K562 (cell line): ENCODE results near the gene DOCK8. TPM values are rescaled to one million over a fixed set of nuclear protein-coding genes. Genes with fewer than 3 reads are reported as not detected.

Source experiments
- ATAC-seq: fragments of 200-7000 bp; cut with Tn5 transposase; 3 replicates; pipeline ENCODE4 v1.9.1; 2020; ENCODE audit warnings: moderate library complexity
- BruUV-seq: library from RNA; stranded (reverse); fragments of 400-500 nt; replicated peaks from 2 replicates; lab custom pipeline; 2021; lab: Mats Ljungman, UMichigan
- CTCF ChIA-PET: fragments of 300-600 bp; formaldehyde crosslinking; extraction: SDS; loops from one replicate; lab custom pipeline; 2021; ENCODE audit warnings: low intra/inter-chr PET ratio; lab: Yijun Ruan, JAX
- POLR2A ChIA-PET: fragments of 300-600, 350-650 bp; sonication (Branson Sonifier 250); formaldehyde crosslinking; extraction: SDS; loops from one replicate; lab custom pipeline; 2021; ENCODE audit warnings: antibody characterized with exemption, inconsistent platforms; lab: Yijun Ruan, JAX
- DNase-seq, 4 experiments: peaks; one replicate each; pipeline versions ENCODE4 v3.0.0 to v3.0.0-alpha.2; 2011 to 2018; ENCODE audit warnings: low spot score in 3 of 4, mixed read lengths in 3 of 4; ENCODE audit errors: extremely low read depth in 1 of 4
- FAIRE-seq: peaks from 2 replicates; lab custom pipeline; 2011; peaks lifted over from hg19 to GRCh38; lab: Jason Lieb, UNC
- H2AFZ ChIP-seq: 2 replicates; pipeline ENCODE4 v1.6.0; 2011; ENCODE audit warnings: low read depth, low read length, control low read depth, inconsistent platforms
- H3K27ac ChIP-seq: fragments of 200-600 bp; 3 replicates; pipeline ENCODE4 v1.8.0; 2011; ENCODE audit warnings: low read depth, mild to moderate bottlenecking, control low read depth, inconsistent platforms, low read length, moderate library complexity, mixed read lengths; ENCODE audit errors: extremely low read depth
- H3K27me3 ChIP-seq, 2 experiments: fragments of 300-600 bp in 1 of 2; 2 replicates in 1 of 2; 3 replicates in 1 of 2; pipeline versions ENCODE4 v1.6.0 to v1.8.0; 2011; ENCODE audit warnings: inconsistent platforms in 2 of 2, low read length in 2 of 2, mild to moderate bottlenecking in 1 of 2, mixed read lengths in 1 of 2, moderate library complexity in 1 of 2; ENCODE audit not compliant: control insufficient read depth in 2 of 2, insufficient read depth in 2 of 2
- H3K36me3 ChIP-seq: fragments of 300-600 bp; 3 replicates; pipeline ENCODE4 v1.8.0; 2011; ENCODE audit warnings: mild to moderate bottlenecking, low read length, inconsistent platforms; ENCODE audit not compliant: control insufficient read depth, insufficient read depth
- H3K4me1 ChIP-seq, 2 experiments: fragments of 200-600 bp in 1 of 2; replicated peaks in 1 of 2; 2 replicates in 1 of 2; 3 replicates in 1 of 2; pipeline versions ENCODE4 v1.5.1 to v1.8.0; 2011; ENCODE audit warnings: inconsistent platforms in 2 of 2, low read length in 2 of 2, mild to moderate bottlenecking in 1 of 2, mixed read lengths in 1 of 2, moderate library complexity in 1 of 2; ENCODE audit not compliant: control insufficient read depth in 2 of 2, insufficient read depth in 2 of 2
- H3K4me2 ChIP-seq: 2 replicates; pipeline ENCODE4 v1.6.1; 2011; ENCODE audit warnings: low read length, control low read depth, inconsistent platforms, mixed read lengths; ENCODE audit not compliant: insufficient read depth
- H3K4me3 ChIP-seq: fragments of 200-600 bp; sonication (generic), shearing (Covaris generic); 2 replicates; pipeline ENCODE4 v1.5.1; 2016; ENCODE audit warnings: control low read depth, inconsistent platforms
- H3K79me2 ChIP-seq: fragments of 200-600 bp; 3 replicates; pipeline ENCODE4 v1.8.0; 2011; ENCODE audit warnings: low read length, inconsistent platforms; ENCODE audit not compliant: control insufficient read depth, insufficient read depth
- H3K9ac ChIP-seq, 2 experiments: 2 replicates each; pipeline versions ENCODE4 v1.6.0 to v1.6.1; 2011; ENCODE audit warnings: low read depth in 2 of 2, low read length in 2 of 2, control low read depth in 1 of 2, inconsistent platforms in 1 of 2, mild to moderate bottlenecking in 1 of 2, mixed read lengths in 1 of 2; ENCODE audit not compliant: insufficient read depth in 1 of 2
- H3K9me1 ChIP-seq: one replicate; pipeline ENCODE4 v1.6.0; 2011; ENCODE audit warnings: inconsistent platforms, mild to moderate bottlenecking, low read length, moderate library complexity; ENCODE audit not compliant: control insufficient read depth, insufficient read depth
- H3K9me3 ChIP-seq: replicated peaks from 2 replicates; pipeline ENCODE4 v1.5.1; 2011; ENCODE audit warnings: low read depth, low read length, inconsistent platforms; ENCODE audit not compliant: control insufficient read depth, insufficient read depth
- H4K20me1 ChIP-seq: replicated peaks from 2 replicates; pipeline ENCODE4 v1.6.1; 2011; ENCODE audit warnings: low read length, inconsistent platforms, mixed read lengths; ENCODE audit not compliant: control insufficient read depth, insufficient read depth
- CBFB ChIP-seq: sonication (generic); formaldehyde crosslinking; IDR thresholded peaks from 2 replicates; pipeline ENCODE4 v1.4.0; 2020; ENCODE audit warnings: mild to moderate bottlenecking, missing genetic modification reagents
- HIVEP1 ChIP-seq: fragments of 250-450 bp; sonication (Bioruptor Pico); IDR thresholded peaks from 2 replicates; pipeline ENCODE4 v1.4.0; 2020; ENCODE audit warnings: mild to moderate bottlenecking
- HMGN3 ChIP-seq: IDR thresholded peaks from 2 replicates; pipeline ENCODE4 v1.6.1; 2011; ENCODE audit warnings: borderline replicate concordance, low read depth, mild to moderate bottlenecking, mixed read lengths, low read length; ENCODE audit not compliant: insufficient read length; ENCODE audit errors: extremely low read depth
- MAFF ChIP-seq: IDR thresholded peaks from 2 replicates; pipeline ENCODE4 v1.6.1; 2012; ENCODE audit warnings: low read length, improper control_type of control experiment
- MECOM ChIP-seq: fragments of 250-450 bp; sonication (Bioruptor Pico); IDR thresholded peaks from 2 replicates; pipeline ENCODE4 v1.8.0; 2022; ENCODE audit warnings: inconsistent platforms
- MNT ChIP-seq, 2 experiments: fragments of 450-650 bp; conservative IDR thresholded peaks; 2 replicates each; pipeline ENCODE4 v1.6.1; 2017; ENCODE audit warnings: mild to moderate bottlenecking in 2 of 2, moderate library complexity in 2 of 2
- NRF1 ChIP-seq, 2 experiments: fragments of 450-650 bp; IDR thresholded peaks in 1 of 2; conservative IDR thresholded peaks in 1 of 2; 2 replicates each; pipeline ENCODE4 v1.6.1; 2014; ENCODE audit warnings: mild to moderate bottlenecking in 2 of 2
- RNF2 ChIP-seq: sonication (generic); IDR thresholded peaks from 2 replicates; pipeline ENCODE4 v1.6.1; 2016
- TBL1XR1 ChIP-seq, 2 experiments: IDR thresholded peaks; 2 replicates each; pipeline ENCODE4 v1.6.1; 2012; ENCODE audit warnings: improper control_type of control experiment in 2 of 2, low read length in 2 of 2, mild to moderate bottlenecking in 1 of 2
- XRCC3 ChIP-seq: fragments of 450-650 bp; IDR thresholded peaks from 2 replicates; pipeline ENCODE4 v1.6.1; 2017; ENCODE audit warnings: mild to moderate bottlenecking, moderate library complexity
- ZNF589 ChIP-seq: fragments of 200-800 bp; sonication (Bioruptor generic); IDR thresholded peaks from 2 replicates; pipeline ENCODE4 v1.6.1; 2016; ENCODE audit warnings: low read depth, missing genetic modification characterization, missing compliant biosample characterization
- ZNF644 ChIP-seq: fragments of 200-800 bp; sonication (Bioruptor generic); IDR thresholded peaks from 2 replicates; pipeline ENCODE4 v1.6.1; 2016; ENCODE audit warnings: low read depth, missing genetic modification characterization, missing compliant biosample characterization
- WGBS: fragments of 100-300 bp; shearing (Covaris generic); methylation state at CpG from one replicate; pipeline ENCODE4 v1.1.6; 2016; ENCODE audit warnings: low coverage, mixed read lengths; ENCODE audit not compliant: insufficient coverage; ENCODE audit errors: missing lambda C conversion rate; 5-methylcytosine and 5-hydroxymethylcytosine counted together
- in situ Hi-C: fragments of 300-500 bp; cut with MboI; formaldehyde crosslinking; loops from 4 replicates; pipeline ENCODE4 v1.15.0; 2018; ENCODE audit warnings: inconsistent platforms, mixed read lengths
- intact Hi-C: fragments of 100-400 bp; cut with micrococcal nuclease; formaldehyde crosslinking; loops from 2 replicates; pipeline ENCODE4 v1.14.2; 2022
- polyA plus RNA-seq, 8 experiments: library from polyadenylated mRNA; depleted of rRNA in 4 of 8; stranded (reverse) in 5 of 8; unstranded in 3 of 8; fragments of >200 nt; fragmentation: Nextera tagmentation in 2 of 8; fragmentation: Illumina TruSeq in 1 of 8; extraction: Ambion mirVana in 2 of 8; extraction: Trizol in 1 of 8; gene quantifications; 2 replicates each; pipeline versions ENCODE4 v1.2.1 to v1.2.3, GENCODE V29; 2011 to 2014; ENCODE audit warnings: inconsistent platforms in 1 of 8, missing spikeins in 1 of 8
- total RNA-seq, 7 experiments: library from RNA; depleted of rRNA in 6 of 7; stranded (reverse); fragments of >200 nt in 6 of 7; fragmentation: Illumina TruSeq in 2 of 7; extraction: Trizol in 2 of 7; gene quantifications; 2 replicates each; pipeline versions ENCODE4 v1.2.1 to v1.2.3, GENCODE V29; 2011 to 2021; ENCODE audit warnings: low replicate concordance in 1 of 7
- TF ChIP-seq, protein P1 (sequence below): fragments of 200-800 bp; sonication (Bioruptor generic); IDR thresholded peaks from 2 replicates; pipeline ENCODE4 v1.6.1; 2016; ENCODE audit warnings: missing genetic modification characterization, missing compliant biosample characterization

DOCK8 gene
- total and polyA plus RNA-seq, 9 of the 15 experiments (the other 6 are each of a cell fraction or from before 2014, with no cell fraction given): 14.4 to 53.8 (median 25.1) TPM

- TF ChIP-seq ZNF589 (CRISPR knock-in tag): no peak
- no peak for TF ChIP-seq RNF2
- TF ChIP-seq XRCC3: no peak
- no peak for TF ChIP-seq MAFF
- TF ChIP-seq CBFB (CRISPR knock-in tag): no peak
- no peak for TF ChIP-seq NRF1 (conservative IDR thresholded peaks at IDR 0.05 in 1 of 2, IDR thresholded peaks at IDR 0.05 in 1 of 2)
- no peak for TF ChIP-seq HMGN3
- TF ChIP-seq TBL1XR1 (IDR thresholded peaks at IDR 0.05; ENCODE audit: low read length in 2 of 2): no peak
- no peak for TF ChIP-seq ZNF644 (tag)
Measured at GRCh38 chr9:295576-295975, 80.9 kb downstream of the DOCK8 start (continued).

GRCh38 chr9:296411-296810, 81.7 kb downstream of the DOCK8 start:
- Histone ChIP-seq H3K4me1 (0 out of 5 replicates have a peak, but pooled peaks cover 0 to 5% of the 10 kb centered on the region in 2 experiments), H3K27me3 (no peaks in the 10 kb centered on the region), H3K27ac (no peak overlapping the region), H3K9ac (peak overlapping the region in 1 of 2 experiments; percentile 14; a peak in 1 of 4 replicates), H3K36me3 (peaks cover 47% of the 10 kb centered on the region; the same call in 2 of the 3 replicates), H3K4me2 (no peak overlapping the region), H2AFZ (no peak overlapping the region), H4K20me1 (no peaks in the 10 kb centered on the region), H3K4me3 (no peak overlapping the region), H3K9me3 (no peaks in the 10 kb centered on the region), H3K79me2 (no peaks in the 10 kb centered on the region; the same call in 2 of the 3 replicates), H3K9me1 (no peaks in the 10 kb centered on the region)
- in situ Hi-C loops (no loop called here), intact Hi-C loops (no loop called here)
- TF ChIP-seq MECOM (CRISPR knock-in tag): no peak
- no peak for TF ChIP-seq ZNF589 (CRISPR knock-in tag)
- TF ChIP-seq MNT (conservative IDR thresholded peaks at IDR 0.05): no peak
- TF ChIP-seq HIVEP1 (CRISPR knock-in tag): no peak
- TF ChIP-seq, protein P1, sequence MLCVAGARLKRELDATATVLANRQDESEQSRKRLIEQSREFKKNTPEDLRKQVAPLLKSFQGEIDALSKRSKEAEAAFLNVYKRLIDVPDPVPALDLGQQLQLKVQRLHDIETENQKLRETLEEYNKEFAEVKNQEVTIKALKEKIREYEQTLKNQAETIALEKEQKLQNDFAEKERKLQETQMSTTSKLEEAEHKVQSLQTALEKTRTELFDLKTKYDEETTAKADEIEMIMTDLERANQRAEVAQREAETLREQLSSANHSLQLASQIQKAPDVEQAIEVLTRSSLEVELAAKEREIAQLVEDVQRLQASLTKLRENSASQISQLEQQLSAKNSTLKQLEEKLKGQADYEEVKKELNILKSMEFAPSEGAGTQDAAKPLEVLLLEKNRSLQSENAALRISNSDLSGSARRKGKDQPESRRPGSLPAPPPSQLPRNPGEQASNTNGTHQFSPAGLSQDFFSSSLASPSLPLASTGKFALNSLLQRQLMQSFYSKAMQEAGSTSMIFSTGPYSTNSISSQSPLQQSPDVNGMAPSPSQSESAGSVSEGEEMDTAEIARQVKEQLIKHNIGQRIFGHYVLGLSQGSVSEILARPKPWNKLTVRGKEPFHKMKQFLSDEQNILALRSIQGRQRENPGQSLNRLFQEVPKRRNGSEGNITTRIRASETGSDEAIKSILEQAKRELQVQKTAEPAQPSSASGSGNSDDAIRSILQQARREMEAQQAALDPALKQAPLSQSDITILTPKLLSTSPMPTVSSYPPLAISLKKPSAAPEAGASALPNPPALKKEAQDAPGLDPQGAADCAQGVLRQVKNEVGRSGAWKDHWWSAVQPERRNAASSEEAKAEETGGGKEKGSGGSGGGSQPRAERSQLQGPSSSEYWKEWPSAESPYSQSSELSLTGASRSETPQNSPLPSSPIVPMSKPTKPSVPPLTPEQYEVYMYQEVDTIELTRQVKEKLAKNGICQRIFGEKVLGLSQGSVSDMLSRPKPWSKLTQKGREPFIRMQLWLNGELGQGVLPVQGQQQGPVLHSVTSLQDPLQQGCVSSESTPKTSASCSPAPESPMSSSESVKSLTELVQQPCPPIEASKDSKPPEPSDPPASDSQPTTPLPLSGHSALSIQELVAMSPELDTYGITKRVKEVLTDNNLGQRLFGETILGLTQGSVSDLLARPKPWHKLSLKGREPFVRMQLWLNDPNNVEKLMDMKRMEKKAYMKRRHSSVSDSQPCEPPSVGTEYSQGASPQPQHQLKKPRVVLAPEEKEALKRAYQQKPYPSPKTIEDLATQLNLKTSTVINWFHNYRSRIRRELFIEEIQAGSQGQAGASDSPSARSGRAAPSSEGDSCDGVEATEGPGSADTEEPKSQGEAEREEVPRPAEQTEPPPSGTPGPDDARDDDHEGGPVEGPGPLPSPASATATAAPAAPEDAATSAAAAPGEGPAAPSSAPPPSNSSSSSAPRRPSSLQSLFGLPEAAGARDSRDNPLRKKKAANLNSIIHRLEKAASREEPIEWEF (CRISPR knock-in tag): no peak
- WGBS: 97% methylated on average over 3 of the region's 3 CpGs
- no peak for FAIRE-seq
- BruUV-seq: no TSS peak
- ATAC-seq: no peak
- no peak for DNase-seq
- ChIA-PET POLR2A (interaction anchor here (0.6 kb wide), 1 partner anchor 75 kb away, joined by 3 read pairs; no protein-coding TSS in a partner anchor), CTCF (no interaction called here)
